ENCODE measurements around the gene ANKS1B. TPM values are rescaled to one million over a fixed set of nuclear protein-coding genes. Genes with fewer than 3 reads are reported as not detected.
A peak's percentile ranks its signal among the peaks of the same experiment; 100 is the strongest.
"Not testable (repeated sequence)": the region's sequence is repeated elsewhere in the genome, so short reads cannot be mapped to it uniquely, and the experiment has no call there.

Gene ANKS1B
- total RNA-seq, 3 donors from 2014 or later = 0.05 to 0.56 (median 0.16) TPM

- peaks cover 17% of the 10 kb centered on the region for H3K9me3 Mint-ChIP-seq
- no peaks in the 10 kb centered on the region for H3K4me1 Mint-ChIP-seq (ENCODE audit: low read depth)
- H3K36me3 Mint-ChIP-seq (ENCODE audit: insufficient read depth) = no peaks in the 10 kb centered on the region
- no peak overlapping the region for H3K4me3 Mint-ChIP-seq
- no peak for ATAC-seq
- no peak for DNase-seq
- no peaks in the 10 kb centered on the region for H3K27me3 Mint-ChIP-seq (ENCODE audit: low read depth)
Measured at GRCh38 chr12:99619389-99620158, 365.2 kb downstream of the ANKS1B start.

GRCh38 chr12:99618657-99619056 is 366.1 kb downstream of the ANKS1B start:
- ATAC-seq = no peak
- Mint-ChIP-seq H3K27me3 (ENCODE audit: low read depth) (no peaks in the 10 kb centered on the region), H3K4me1 (ENCODE audit: low read depth) (no peaks in the 10 kb centered on the region), H3K9me3 (peaks cover 17% of the 10 kb centered on the region), H3K36me3 (ENCODE audit: insufficient read depth) (no peaks in the 10 kb centered on the region), H3K4me3 (no peak overlapping the region)
- DNase-seq = no peak

GRCh38 chr12:99611599-99611998 is 373.1 kb downstream of the ANKS1B start:
- no peak for DNase-seq
- H3K36me3 Mint-ChIP-seq (ENCODE audit: insufficient read depth) = no peaks in the 10 kb centered on the region
- no peaks in the 10 kb centered on the region for H3K4me1 Mint-ChIP-seq (ENCODE audit: low read depth)
- H3K9me3 Mint-ChIP-seq = no peaks in the 10 kb centered on the region
- no peaks in the 10 kb centered on the region for H3K27me3 Mint-ChIP-seq (ENCODE audit: low read depth)
- no peak for ATAC-seq
- H3K4me3 Mint-ChIP-seq = no peak overlapping the region

GRCh38 chr12:99611117-99611516 is 373.6 kb downstream of the ANKS1B start:
- H3K27me3 Mint-ChIP-seq (ENCODE audit: low read depth) = no peaks in the 10 kb centered on the region
- no peak for DNase-seq
- ATAC-seq = no peak
- no peak overlapping the region for H3K4me3 Mint-ChIP-seq
- H3K36me3 Mint-ChIP-seq (ENCODE audit: insufficient read depth) = no peaks in the 10 kb centered on the region
- no peaks in the 10 kb centered on the region for H3K9me3 Mint-ChIP-seq
- no peaks in the 10 kb centered on the region for H3K4me1 Mint-ChIP-seq (ENCODE audit: low read depth)

GRCh38 chr12:99609455-99610181 is 375.1 kb downstream of the ANKS1B start:
- H3K4me1 Mint-ChIP-seq (ENCODE audit: low read depth) = no peaks in the 10 kb centered on the region
- H3K4me3 Mint-ChIP-seq = no peak overlapping the region

GRCh38 chr12:99600388-99600787 is 384.3 kb downstream of the ANKS1B start:
- Mint-ChIP-seq H3K4me1 (ENCODE audit: low read depth) (no peaks in the 10 kb centered on the region), H3K27me3 (ENCODE audit: low read depth) (no peaks in the 10 kb centered on the region), H3K36me3 (ENCODE audit: insufficient read depth) (no peaks in the 10 kb centered on the region), H3K4me3 (no peak overlapping the region), H3K9me3 (peaks cover 7% of the 10 kb centered on the region)
- ATAC-seq (no peak), DNase-seq (no peak)

More at GRCh38 chr12:99609455-99610181, 375.1 kb downstream of the ANKS1B start:
- H3K27me3 Mint-ChIP-seq (ENCODE audit: low read depth) = no peaks in the 10 kb centered on the region
- no peaks in the 10 kb centered on the region for H3K9me3 Mint-ChIP-seq
- no peak for DNase-seq
- H3K36me3 Mint-ChIP-seq (ENCODE audit: insufficient read depth) = no peaks in the 10 kb centered on the region
- ATAC-seq = no peak

- Mint-ChIP-seq H3K36me3 (ENCODE audit: insufficient read depth) (no peaks in the 10 kb centered on the region), H3K27me3 (ENCODE audit: low read depth) (no peaks in the 10 kb centered on the region)
Measured at GRCh38 chr12:99598785-99599184, 386.0 kb downstream of the ANKS1B start.

GRCh38 chr12:99596762-99597161 is 388.0 kb downstream of the ANKS1B start:
- Mint-ChIP-seq H3K4me3 (no peak overlapping the region), H3K27me3 (ENCODE audit: low read depth) (no peaks in the 10 kb centered on the region), H3K9me3 (peaks cover 7% of the 10 kb centered on the region), H3K36me3 (ENCODE audit: insufficient read depth) (no peaks in the 10 kb centered on the region), H3K4me1 (ENCODE audit: low read depth) (no peaks in the 10 kb centered on the region)
- no peak for DNase-seq
- no peak for ATAC-seq

More at GRCh38 chr12:99598785-99599184, 386.0 kb downstream of the ANKS1B start:
- Mint-ChIP-seq H3K9me3 (peaks cover 7% of the 10 kb centered on the region), H3K4me3 (no peak overlapping the region), H3K4me1 (ENCODE audit: low read depth) (no peaks in the 10 kb centered on the region)
- ATAC-seq (no peak), DNase-seq (no peak)

- ATAC-seq; DNase-seq; H3K4me1 Mint-ChIP-seq (ENCODE audit: low read depth); H3K27me3 Mint-ChIP-seq (ENCODE audit: low read depth); H3K9me3 Mint-ChIP-seq; H3K4me3 Mint-ChIP-seq; H3K36me3 Mint-ChIP-seq (ENCODE audit: insufficient read depth): not testable (repeated sequence)
Measured at GRCh38 chr12:99577125-99577524, 407.6 kb downstream of the ANKS1B start.

- H3K4me1 Mint-ChIP-seq (ENCODE audit: low read depth) = no peaks in the 10 kb centered on the region
- no peak overlapping the region for H3K4me3 Mint-ChIP-seq
- no peaks in the 10 kb centered on the region for H3K9me3 Mint-ChIP-seq
- DNase-seq (no peak), ATAC-seq (no peak)
- no peaks in the 10 kb centered on the region for H3K36me3 Mint-ChIP-seq (ENCODE audit: insufficient read depth)
- no peaks in the 10 kb centered on the region for H3K27me3 Mint-ChIP-seq (ENCODE audit: low read depth)
Measured at GRCh38 chr12:99573980-99574379, 410.8 kb downstream of the ANKS1B start.

- Mint-ChIP-seq H3K4me1 (ENCODE audit: low read depth) (no peaks in the 10 kb centered on the region), H3K4me3 (no peak overlapping the region), H3K36me3 (ENCODE audit: insufficient read depth) (no peaks in the 10 kb centered on the region), H3K9me3 (peaks cover 13% of the 10 kb centered on the region), H3K27me3 (ENCODE audit: low read depth) (no peaks in the 10 kb centered on the region)
- DNase-seq = no peak
- ATAC-seq = no peak
Measured at GRCh38 chr12:99567072-99567471, 417.7 kb downstream of the ANKS1B start.

- H3K4me1 Mint-ChIP-seq (ENCODE audit: low read depth) = no peaks in the 10 kb centered on the region
- H3K36me3 Mint-ChIP-seq (ENCODE audit: insufficient read depth) = no peaks in the 10 kb centered on the region
- no peak for ATAC-seq
Measured at GRCh38 chr12:99558109-99558508, 426.6 kb downstream of the ANKS1B start.

GRCh38 chr12:99553461-99553860 is 431.3 kb downstream of the ANKS1B start:
- Mint-ChIP-seq H3K9me3 (peaks cover 15% of the 10 kb centered on the region), H3K36me3 (ENCODE audit: insufficient read depth) (no peaks in the 10 kb centered on the region), H3K4me3 (no peak overlapping the region), H3K27me3 (ENCODE audit: low read depth) (no peaks in the 10 kb centered on the region), H3K4me1 (ENCODE audit: low read depth) (no peaks in the 10 kb centered on the region)
- no peak for ATAC-seq
- DNase-seq = no peak

More at GRCh38 chr12:99558109-99558508, 426.6 kb downstream of the ANKS1B start:
- Mint-ChIP-seq H3K27me3 (ENCODE audit: low read depth) (no peaks in the 10 kb centered on the region), H3K9me3 (peaks cover 15% of the 10 kb centered on the region), H3K4me3 (no peak overlapping the region)
- DNase-seq = peak; percentile 2

GRCh38 chr12:99552022-99552421 is 432.7 kb downstream of the ANKS1B start:
- ATAC-seq (no peak), DNase-seq (no peak)
- no peaks in the 10 kb centered on the region for H3K27me3 Mint-ChIP-seq (ENCODE audit: low read depth)
- H3K9me3 Mint-ChIP-seq = peaks cover 15% of the 10 kb centered on the region
- H3K36me3 Mint-ChIP-seq (ENCODE audit: insufficient read depth) = no peaks in the 10 kb centered on the region
- H3K4me3 Mint-ChIP-seq = no peak overlapping the region
- H3K4me1 Mint-ChIP-seq (ENCODE audit: low read depth) = no peaks in the 10 kb centered on the region

- H3K27me3 Mint-ChIP-seq (ENCODE audit: low read depth) = no peaks in the 10 kb centered on the region
- no peaks in the 10 kb centered on the region for H3K36me3 Mint-ChIP-seq (ENCODE audit: insufficient read depth)
- no peaks in the 10 kb centered on the region for H3K4me1 Mint-ChIP-seq (ENCODE audit: low read depth)
- no peak for ATAC-seq
- no peak for DNase-seq
- H3K9me3 Mint-ChIP-seq = peaks cover 13% of the 10 kb centered on the region
- no peak overlapping the region for H3K4me3 Mint-ChIP-seq
Measured at GRCh38 chr12:99549651-99550050, 435.1 kb downstream of the ANKS1B start.
